ENCODE measurements around the gene OLFM2.
"Not testable (repeated sequence)": the region's sequence is repeated elsewhere in the genome, so short reads cannot be mapped to it uniquely, and the experiment has no call there.

The OLFM2 gene

GRCh38 chr19:9939301-9939913 is 3.1 kb upstream of the OLFM2 start:
- H3K9ac ChIP-seq (ENCODE audit: low read length): no peak overlapping the region
- H3K4me1 ChIP-seq (ENCODE audit: control insufficient read depth, insufficient read depth, low read length): no peaks in the 10 kb centered on the region
- H3K27me3 ChIP-seq (ENCODE audit: control insufficient read depth, insufficient read depth, low read length): peaks cover 24% of the 10 kb centered on the region
- no peaks in the 10 kb centered on the region for H3K9me3 ChIP-seq (ENCODE audit: control insufficient read depth, low read length)
- H3K4me3 ChIP-seq (ENCODE audit: low read length): no peak overlapping the region
- no peaks in the 10 kb centered on the region for H3K36me3 ChIP-seq (ENCODE audit: control insufficient read depth, insufficient read depth, low read length)

- Histone ChIP-seq H3K4me3 (ENCODE audit: low read length) (no peak overlapping the region), H3K27me3 (ENCODE audit: control insufficient read depth, insufficient read depth, low read length) (peaks cover 30% of the 10 kb centered on the region), H3K4me1 (ENCODE audit: control insufficient read depth, insufficient read depth, low read length) (no peaks in the 10 kb centered on the region), H3K9me3 (ENCODE audit: control insufficient read depth, low read length) (no peaks in the 10 kb centered on the region), H3K36me3 (ENCODE audit: control insufficient read depth, insufficient read depth, low read length) (no peaks in the 10 kb centered on the region), H3K9ac (ENCODE audit: low read length) (no peak overlapping the region)
These were observed 691 bp upstream of the OLFM2 start for GRCh38 chr19:9937001-9937411.

- Histone ChIP-seq H3K4me1 (ENCODE audit: control insufficient read depth, insufficient read depth, low read length) (no peaks in the 10 kb centered on the region), H3K9ac (ENCODE audit: low read length) (no peak overlapping the region), H3K27me3 (ENCODE audit: control insufficient read depth, insufficient read depth, low read length) (peaks cover 30% of the 10 kb centered on the region)
These were observed 599 bp downstream of the OLFM2 start for GRCh38 chr19:9935506-9936325.

GRCh38 chr19:9934132-9934950 is 2.0 kb downstream of the OLFM2 start:
- no peaks in the 10 kb centered on the region for H3K36me3 ChIP-seq (ENCODE audit: control insufficient read depth, insufficient read depth, low read length)
- no peak overlapping the region for H3K9ac ChIP-seq (ENCODE audit: low read length)
- H3K4me1 ChIP-seq (ENCODE audit: control insufficient read depth, insufficient read depth, low read length): no peaks in the 10 kb centered on the region
- H3K9me3 ChIP-seq (ENCODE audit: control insufficient read depth, low read length): no peaks in the 10 kb centered on the region
- H3K4me3 ChIP-seq (ENCODE audit: low read length): no peak overlapping the region
- peaks cover 30% of the 10 kb centered on the region for H3K27me3 ChIP-seq (ENCODE audit: control insufficient read depth, insufficient read depth, low read length)

More at GRCh38 chr19:9935506-9936325, 599 bp downstream of the OLFM2 start:
- Histone ChIP-seq H3K4me3 (ENCODE audit: low read length) (no peak overlapping the region), H3K9me3 (ENCODE audit: control insufficient read depth, low read length) (no peaks in the 10 kb centered on the region), H3K36me3 (ENCODE audit: control insufficient read depth, insufficient read depth, low read length) (no peaks in the 10 kb centered on the region)

GRCh38 chr19:9932835-9933234 is 3.5 kb downstream of the OLFM2 start:
- H3K36me3 ChIP-seq (ENCODE audit: control insufficient read depth, insufficient read depth, low read length): no peaks in the 10 kb centered on the region
- no peaks in the 10 kb centered on the region for H3K4me1 ChIP-seq (ENCODE audit: control insufficient read depth, insufficient read depth, low read length)
- H3K27me3 ChIP-seq (ENCODE audit: control insufficient read depth, insufficient read depth, low read length): peaks cover 30% of the 10 kb centered on the region

GRCh38 chr19:9931629-9932028 is 4.7 kb downstream of the OLFM2 start:
- Histone ChIP-seq H3K9me3 (ENCODE audit: control insufficient read depth, low read length) (no peaks in the 10 kb centered on the region), H3K27me3 (ENCODE audit: control insufficient read depth, insufficient read depth, low read length) (peaks cover 23% of the 10 kb centered on the region), H3K36me3 (ENCODE audit: control insufficient read depth, insufficient read depth, low read length) (no peaks in the 10 kb centered on the region), H3K4me1 (ENCODE audit: control insufficient read depth, insufficient read depth, low read length) (no peaks in the 10 kb centered on the region), H3K9ac (ENCODE audit: low read length) (no peak overlapping the region), H3K4me3 (ENCODE audit: low read length) (no peak overlapping the region)

More at GRCh38 chr19:9932835-9933234, 3.5 kb downstream of the OLFM2 start:
- Histone ChIP-seq H3K4me3 (ENCODE audit: low read length) (no peak overlapping the region), H3K9ac (ENCODE audit: low read length) (no peak overlapping the region), H3K9me3 (ENCODE audit: control insufficient read depth, low read length) (no peaks in the 10 kb centered on the region)

GRCh38 chr19:9923440-9923839 is 12.9 kb downstream of the OLFM2 start:
- H3K27me3 ChIP-seq (ENCODE audit: control insufficient read depth, insufficient read depth, low read length): no peaks in the 10 kb centered on the region
- no peak overlapping the region for H3K9ac ChIP-seq (ENCODE audit: low read length)
- no peaks in the 10 kb centered on the region for H3K4me1 ChIP-seq (ENCODE audit: control insufficient read depth, insufficient read depth, low read length)
- no peaks in the 10 kb centered on the region for H3K9me3 ChIP-seq (ENCODE audit: control insufficient read depth, low read length)
- H3K4me3 ChIP-seq (ENCODE audit: low read length): no peak overlapping the region
- no peaks in the 10 kb centered on the region for H3K36me3 ChIP-seq (ENCODE audit: control insufficient read depth, insufficient read depth, low read length)

GRCh38 chr19:9922782-9923379 is 13.4 kb downstream of the OLFM2 start:
- not testable (repeated sequence) for H3K4me1 ChIP-seq (ENCODE audit: control insufficient read depth, insufficient read depth, low read length); H3K4me3 ChIP-seq (ENCODE audit: low read length); H3K9me3 ChIP-seq (ENCODE audit: control insufficient read depth, low read length); H3K36me3 ChIP-seq (ENCODE audit: control insufficient read depth, insufficient read depth, low read length); H3K9ac ChIP-seq (ENCODE audit: low read length); H3K27me3 ChIP-seq (ENCODE audit: control insufficient read depth, insufficient read depth, low read length)

- H3K4me3 ChIP-seq (ENCODE audit: low read length): no peak overlapping the region
- H3K27me3 ChIP-seq (ENCODE audit: control insufficient read depth, insufficient read depth, low read length): peaks cover 20% of the 10 kb centered on the region
- no peaks in the 10 kb centered on the region for H3K36me3 ChIP-seq (ENCODE audit: control insufficient read depth, insufficient read depth, low read length)
- peaks cover 14% of the 10 kb centered on the region for H3K4me1 ChIP-seq (ENCODE audit: control insufficient read depth, insufficient read depth, low read length)
- H3K9ac ChIP-seq (ENCODE audit: low read length): no peak overlapping the region
- no peaks in the 10 kb centered on the region for H3K9me3 ChIP-seq (ENCODE audit: control insufficient read depth, low read length)
These were observed 19.0 kb downstream of the OLFM2 start for GRCh38 chr19:9917321-9917720.

GRCh38 chr19:9916719-9917118 is 19.6 kb downstream of the OLFM2 start:
- no peak overlapping the region for H3K4me3 ChIP-seq (ENCODE audit: low read length)
- H3K9me3 ChIP-seq (ENCODE audit: control insufficient read depth, low read length): no peaks in the 10 kb centered on the region
- peaks cover 14% of the 10 kb centered on the region for H3K4me1 ChIP-seq (ENCODE audit: control insufficient read depth, insufficient read depth, low read length)
- H3K9ac ChIP-seq (ENCODE audit: low read length): no peak overlapping the region
- H3K36me3 ChIP-seq (ENCODE audit: control insufficient read depth, insufficient read depth, low read length): no peaks in the 10 kb centered on the region
- peaks cover 23% of the 10 kb centered on the region for H3K27me3 ChIP-seq (ENCODE audit: control insufficient read depth, insufficient read depth, low read length)

GRCh38 chr19:9914315-9915207 is 21.8 kb downstream of the OLFM2 start:
- H3K9ac ChIP-seq (ENCODE audit: low read length): no peak overlapping the region
- peaks cover 14% of the 10 kb centered on the region for H3K4me1 ChIP-seq (ENCODE audit: control insufficient read depth, insufficient read depth, low read length)
- no peaks in the 10 kb centered on the region for H3K9me3 ChIP-seq (ENCODE audit: control insufficient read depth, low read length)
- H3K36me3 ChIP-seq (ENCODE audit: control insufficient read depth, insufficient read depth, low read length): no peaks in the 10 kb centered on the region
- no peak overlapping the region for H3K4me3 ChIP-seq (ENCODE audit: low read length)
- peaks cover 25% of the 10 kb centered on the region for H3K27me3 ChIP-seq (ENCODE audit: control insufficient read depth, insufficient read depth, low read length)

All from mucosa of stomach (tissue), 1 donor.